ENCODE results near the gene PATJ.

GRCh38 chr1:61864489-61864888, 122.2 kb downstream of the PATJ start:
- TF ChIP-seq CTCF (IDR thresholded peaks at IDR 0.05) (no peak), EZH2 (IDR thresholded peaks at IDR 0.05; ENCODE audit: borderline replicate concordance, insufficient read depth, low read depth, low read length, poor library complexity, severe bottlenecking) (no peak)
